HG02884 (cell line): ENCODE results near the gene SHANK1.

Experiments
- ATAC-seq: cut with Tn5 transposase; IDR thresholded peaks from one replicate; pipeline ENCODE4 v1.9.1; 2021; ENCODE audit warnings: mild to moderate bottlenecking, moderate library complexity; ENCODE audit not compliant: unreplicated experiment

Gene SHANK1

GRCh38 chr19:50662651-50663481 lies 56.7 kb downstream of the SHANK1 start:
- ATAC-seq = no peak

GRCh38 chr19:50661766-50662650 lies 57.6 kb downstream of the SHANK1 start:
- no peak for ATAC-seq

- no peak for ATAC-seq
These were observed 58.6 kb downstream of the SHANK1 start for GRCh38 chr19:50661023-50661422.

- ATAC-seq = no peak
These were observed 59.6 kb downstream of the SHANK1 start for GRCh38 chr19:50660088-50660366.

GRCh38 chr19:50659318-50660087 lies 60.1 kb downstream of the SHANK1 start:
- ATAC-seq = no peak

GRCh38 chr19:50658441-50659317 lies 60.9 kb downstream of the SHANK1 start:
- ATAC-seq = no peak

- no peak for ATAC-seq
These were observed 61.7 kb downstream of the SHANK1 start for GRCh38 chr19:50657712-50658440.

- no peak for ATAC-seq
These were observed 62.4 kb downstream of the SHANK1 start for GRCh38 chr19:50657222-50657669.

GRCh38 chr19:50654882-50655281 lies 64.7 kb downstream of the SHANK1 start:
- ATAC-seq = no peak

GRCh38 chr19:50652722-50653121 lies 66.9 kb downstream of the SHANK1 start:
- no peak for ATAC-seq

GRCh38 chr19:50651174-50651573 lies 68.4 kb downstream of the SHANK1 start:
- no peak for ATAC-seq

- no peak for ATAC-seq
These were observed 69.9 kb downstream of the SHANK1 start, which contains the start of gene C19orf81 for GRCh38 chr19:50649433-50650391. TSS of gene C19orf81 (plus strand) at chr19:50649445. CDS start at chr19:50649445, 0 bp downstream.

- ATAC-seq = no peak
These were observed 70.9 kb downstream of the SHANK1 start for GRCh38 chr19:50648659-50649058.

GRCh38 chr19:50647879-50648615 lies 71.6 kb downstream of the SHANK1 start:
- no peak for ATAC-seq

GRCh38 chr19:50646074-50646807 lies 73.4 kb downstream of the SHANK1 start:
- ATAC-seq = no peak

- ATAC-seq = no peak
These were observed 74.5 kb downstream of the SHANK1 start for GRCh38 chr19:50645107-50645506.

GRCh38 chr19:50644315-50644915 lies 75.2 kb downstream of the SHANK1 start:
- ATAC-seq = no peak
